HG03045 (cell line): ENCODE results near the gene SST.
"Not testable (repeated sequence)": the region's sequence is repeated elsewhere in the genome, so short reads cannot be mapped to it uniquely, and the experiment has no call there.

ENCODE experiments used
- ATAC-seq: cut with Tn5 transposase; IDR thresholded peaks from one replicate; pipeline ENCODE4 v1.9.1; 2021; ENCODE audit warnings: mild to moderate bottlenecking, moderate library complexity; ENCODE audit not compliant: unreplicated experiment

Gene SST

DNA sequence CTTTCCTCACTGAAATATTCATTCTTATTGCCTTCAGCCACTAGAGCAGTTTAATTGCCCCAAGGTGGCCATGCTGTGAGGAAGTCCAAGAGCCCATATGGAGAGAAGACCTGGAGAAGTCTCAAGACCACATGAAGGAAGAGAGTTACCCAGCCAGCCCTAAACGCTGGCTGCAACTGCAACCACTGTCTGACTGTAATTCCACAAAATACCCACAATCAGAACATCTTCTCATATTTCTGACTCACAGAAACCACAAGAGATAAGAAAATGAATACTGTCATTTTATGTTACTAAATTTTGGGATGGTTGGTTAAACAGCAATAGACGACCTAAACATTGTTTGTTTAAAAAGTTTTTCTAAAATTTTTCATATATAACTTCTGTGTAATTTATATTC lies 14.7 kb upstream of the SST start:
- ATAC-seq = no peak

DNA sequence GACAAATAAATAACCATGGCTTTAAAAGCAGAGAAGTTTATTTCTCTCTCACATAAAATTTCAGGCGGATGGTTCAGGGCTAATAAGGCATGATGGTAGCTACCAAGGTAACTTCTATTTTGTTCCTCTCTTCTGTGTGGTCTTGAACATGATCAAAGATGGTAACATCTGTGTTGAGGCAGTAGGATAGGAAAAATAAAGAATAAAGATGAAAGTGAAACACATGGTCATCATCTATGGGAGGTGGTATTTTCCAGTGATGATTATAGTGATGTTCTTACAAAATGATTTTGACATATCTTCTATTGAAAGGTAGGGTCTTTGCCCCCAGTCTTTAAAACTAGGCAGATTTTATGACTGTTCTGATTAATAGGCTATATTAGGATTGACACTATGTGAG lies 14.2 kb upstream of the SST start:
- no peak for ATAC-seq

DNA sequence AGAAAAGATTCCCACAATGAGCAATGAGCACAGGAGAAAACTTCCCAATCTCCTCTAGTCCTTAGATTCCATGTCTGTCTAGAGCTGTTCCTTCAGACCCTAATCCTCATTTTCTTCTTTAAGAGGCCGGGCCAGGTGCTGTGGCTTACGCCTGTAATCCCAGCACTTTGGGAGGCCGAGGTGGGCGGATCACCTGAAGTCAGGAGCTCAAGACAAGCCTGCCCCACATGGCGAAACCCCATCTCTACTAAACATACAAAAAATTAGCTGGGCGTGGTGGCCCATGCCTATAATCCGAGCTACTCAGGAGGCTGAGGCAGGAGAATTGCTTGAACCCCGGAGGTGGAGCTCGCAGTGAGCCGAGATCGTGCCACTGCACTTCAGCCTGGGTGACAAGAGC lies 11.6 kb upstream of the SST start:
- not testable (repeated sequence) for ATAC-seq

DNA sequence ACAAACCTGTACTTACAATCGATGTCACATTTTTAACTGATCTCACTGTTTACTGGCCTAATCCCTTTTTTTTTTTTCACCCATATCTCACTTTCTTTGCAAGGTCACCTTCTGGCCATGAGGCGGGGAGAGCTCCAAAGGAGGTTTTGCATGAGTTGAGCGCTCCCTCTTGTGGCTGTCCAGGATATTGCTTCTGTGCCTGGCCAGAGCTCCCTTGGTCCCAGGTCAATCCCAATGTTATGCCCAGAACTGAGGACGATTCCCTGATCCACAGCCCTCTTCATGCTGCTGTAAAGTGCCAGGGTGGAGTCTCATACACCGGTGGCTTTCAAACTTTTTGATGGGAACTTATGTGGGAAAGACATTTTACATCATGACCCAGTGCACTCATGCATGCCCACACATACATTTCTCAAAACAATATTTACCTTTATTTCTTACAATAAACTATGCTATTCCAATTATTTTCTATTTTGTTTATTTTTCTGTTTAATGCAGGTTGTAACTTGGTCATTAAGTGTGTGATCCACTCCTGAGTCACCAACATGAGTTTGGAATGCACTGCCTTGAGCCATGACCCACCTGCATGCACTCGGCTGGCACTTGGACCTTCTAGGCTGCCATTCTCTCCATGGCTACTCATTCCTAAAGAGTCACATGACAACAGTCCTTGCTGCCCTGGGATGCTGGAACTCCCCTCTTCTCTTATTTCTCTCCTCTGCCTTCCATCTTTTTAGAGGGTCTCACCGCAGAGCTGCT lies 9.6 kb upstream of the SST start:
- peak; percentile 83 for ATAC-seq

DNA sequence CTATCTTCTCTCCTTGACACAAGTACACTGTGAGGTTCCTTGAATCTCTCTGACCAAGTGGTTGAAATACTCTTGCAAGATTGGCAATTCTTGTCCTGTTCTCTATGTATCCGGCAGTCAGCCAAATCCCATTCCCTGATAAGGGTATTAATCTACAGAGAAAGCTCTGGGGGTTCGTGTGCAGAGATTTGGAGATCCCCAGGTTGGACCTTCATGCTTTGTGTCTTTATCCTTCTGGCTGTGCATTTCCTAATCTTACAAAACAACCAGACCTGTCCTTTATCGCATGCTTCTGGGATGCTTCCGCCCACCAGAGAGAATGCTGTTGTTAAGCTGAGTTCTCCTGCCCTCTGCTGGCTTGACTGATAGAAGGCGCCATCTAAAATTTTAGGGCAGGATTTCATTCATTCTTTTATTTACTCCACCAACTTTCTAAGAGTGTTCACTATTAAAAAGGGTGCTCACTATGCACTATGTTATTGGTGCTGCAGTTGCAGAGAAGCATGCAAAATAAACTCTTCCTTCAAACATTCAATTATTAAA lies 8.6 kb upstream of the SST start:
- ATAC-seq = no peak

DNA sequence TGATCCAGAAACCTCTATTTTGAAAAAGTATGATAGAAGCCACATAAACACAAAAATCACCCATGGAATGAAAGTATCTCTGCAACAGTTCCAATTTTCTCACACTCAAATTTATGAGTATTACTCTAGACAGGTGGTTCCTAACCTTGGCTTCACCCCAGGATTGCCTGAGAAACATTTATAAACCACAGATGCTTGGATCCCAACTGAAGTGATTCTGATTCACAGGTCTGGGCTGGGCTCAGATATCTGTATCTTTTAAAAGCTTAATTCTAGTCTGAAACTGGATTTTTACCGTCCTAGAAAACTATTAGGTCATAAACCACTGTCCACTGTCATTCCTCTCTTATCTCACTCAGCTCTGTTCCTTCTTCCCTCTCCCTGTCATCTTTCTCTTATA lies 7.4 kb upstream of the SST start:
- ATAC-seq = no peak

DNA sequence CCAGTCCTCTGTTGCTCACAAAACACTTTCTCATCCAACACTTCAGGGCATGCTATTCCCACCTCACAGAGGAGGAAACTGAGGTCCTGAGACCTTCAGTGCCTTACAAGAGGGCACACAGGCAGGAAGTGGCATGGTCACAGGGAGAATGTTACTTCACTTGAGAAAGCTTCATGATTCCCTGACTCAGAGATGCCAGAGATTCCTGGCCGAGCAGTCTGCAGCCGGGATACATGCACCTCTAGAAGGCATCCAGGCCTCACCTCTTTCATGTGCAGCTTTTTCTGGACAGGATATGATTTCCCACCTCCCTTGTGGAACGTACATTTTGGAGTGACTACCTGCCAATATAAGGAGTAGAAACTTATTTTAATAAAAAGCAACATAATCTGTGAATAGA lies 2.8 kb upstream of the SST start:
- ATAC-seq = no peak

DNA sequence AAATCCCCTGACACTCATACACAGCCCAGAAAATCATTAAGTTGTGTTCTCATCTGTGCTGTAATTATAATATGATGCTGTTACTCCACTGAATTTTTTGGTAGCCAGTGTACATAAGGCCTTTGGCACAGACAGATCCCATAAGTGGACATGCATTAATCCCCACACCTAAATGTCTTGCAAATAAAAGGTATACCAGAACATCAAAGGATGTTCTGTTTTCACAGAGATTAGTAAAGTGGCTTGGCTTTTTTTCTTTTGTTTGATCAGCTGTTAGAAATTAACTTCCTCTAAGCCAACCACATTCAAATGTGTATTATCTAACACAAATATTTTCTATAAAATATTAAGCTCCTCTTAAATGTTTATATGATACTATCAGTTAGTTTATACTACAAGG lies 2.7 kb downstream of the SST start:
- ATAC-seq = no peak

DNA sequence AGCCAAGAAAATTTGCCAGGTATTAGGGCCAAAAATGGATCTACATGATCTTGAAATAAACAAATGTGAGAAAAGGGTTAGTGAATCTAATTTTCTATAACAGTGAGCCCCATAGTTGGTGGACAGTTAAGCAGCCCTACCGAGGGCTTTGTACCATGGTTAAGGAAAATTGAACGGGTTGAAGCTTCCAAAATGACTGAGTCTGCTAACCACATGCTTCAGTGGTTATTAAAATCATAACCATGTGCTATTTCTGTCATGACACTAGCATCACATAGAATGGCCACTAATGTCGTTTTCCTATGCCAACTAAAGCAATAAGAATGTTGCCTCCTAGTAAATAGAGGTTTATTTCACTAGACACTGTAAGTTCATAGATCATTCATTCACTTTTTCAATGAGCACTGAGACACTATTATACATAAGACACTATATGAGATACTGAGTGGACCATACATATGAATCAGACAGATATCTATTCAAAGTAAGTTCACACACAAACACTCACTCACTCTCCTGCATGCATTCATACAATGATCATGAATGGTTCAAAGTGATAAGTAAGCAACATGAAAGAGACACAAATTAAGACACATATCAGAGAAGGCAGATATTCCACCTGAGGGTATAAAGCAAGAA lies 4.3 kb downstream of the SST start:
- no peak for ATAC-seq

DNA sequence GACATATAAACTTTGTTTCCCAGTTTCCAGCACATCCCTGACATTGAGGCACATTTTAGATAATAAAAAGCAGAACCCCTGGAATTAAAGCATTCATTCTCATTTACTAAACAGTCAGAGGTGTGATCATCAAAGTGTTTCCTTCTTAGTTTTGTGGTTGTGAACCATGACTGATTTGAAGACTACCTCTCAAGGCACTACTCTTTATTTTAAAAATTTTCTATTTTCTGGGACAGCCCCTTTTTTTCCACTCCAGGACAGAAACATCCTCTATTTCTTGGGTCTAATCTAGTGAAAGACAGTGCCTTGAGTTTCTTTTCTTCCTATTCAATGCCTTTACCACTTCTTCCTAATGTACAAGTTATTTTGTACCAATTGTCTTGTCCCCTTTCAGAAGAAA lies 5.2 kb downstream of the SST start:
- no peak for ATAC-seq

DNA sequence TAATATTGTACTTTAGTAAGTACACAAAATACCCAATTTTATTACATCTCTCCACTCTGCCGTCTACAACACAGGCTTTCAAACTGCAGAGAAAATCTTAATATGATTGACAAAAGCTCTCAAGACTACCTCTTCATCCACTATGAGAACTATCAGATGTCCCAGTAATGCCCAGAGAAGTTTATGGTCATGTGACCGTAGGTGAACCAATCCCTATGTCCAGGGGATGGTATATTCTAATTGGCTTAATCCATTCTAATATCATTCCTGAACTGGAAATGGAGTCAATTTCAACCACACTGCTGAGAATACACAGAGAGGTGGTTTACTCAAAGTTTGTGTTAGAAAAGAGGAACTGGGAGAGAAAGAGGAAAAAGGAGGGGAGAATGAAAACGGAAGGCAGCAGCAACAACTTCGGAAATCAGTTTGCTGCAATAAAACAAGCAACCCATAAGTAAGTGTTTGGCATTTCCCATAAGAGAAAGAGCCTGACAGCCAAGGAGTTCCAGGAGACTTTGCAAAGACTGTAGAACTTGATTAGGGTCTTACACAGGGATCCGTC lies 7.3 kb downstream of the SST start:
- no peak for ATAC-seq

DNA sequence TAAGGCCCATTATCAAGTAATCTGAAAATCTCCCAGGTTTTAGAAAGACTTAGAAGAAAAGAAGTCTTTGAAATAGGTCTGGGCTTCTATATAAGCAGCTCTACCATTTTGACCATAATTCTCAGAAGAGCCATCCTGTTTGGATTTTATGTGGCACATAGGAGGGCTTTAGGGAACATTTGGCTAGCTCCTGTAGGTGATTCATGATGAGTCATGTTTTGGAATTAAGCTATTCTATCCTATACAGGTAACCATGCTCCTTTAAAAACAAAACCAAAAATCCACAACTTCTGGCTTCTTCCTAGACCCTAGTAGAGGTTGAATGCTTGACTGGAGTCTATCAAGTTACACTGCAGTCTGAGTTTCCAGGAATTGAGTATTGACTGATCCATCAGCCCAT lies 8.9 kb downstream of the SST start:
- no peak for ATAC-seq

DNA sequence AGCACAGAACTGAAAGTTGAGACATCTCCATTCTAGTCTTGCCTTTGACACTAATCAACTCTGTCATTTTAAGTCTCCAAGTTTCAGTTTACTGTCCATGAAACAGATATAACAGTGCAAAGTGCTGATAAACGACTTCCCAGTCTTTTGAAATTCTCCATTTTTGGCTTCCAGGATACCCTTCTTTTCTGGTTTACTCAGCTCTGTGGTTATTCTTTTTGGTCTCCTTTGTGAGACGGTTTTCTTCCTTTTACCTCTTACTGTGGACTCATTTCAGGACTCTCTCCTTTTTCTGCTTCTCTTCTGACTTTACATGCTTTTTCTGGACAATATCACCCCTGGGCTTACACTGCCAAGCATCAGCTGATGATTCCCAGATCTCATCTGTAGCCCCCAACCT lies 18.9 kb downstream of the SST start:
- no peak for ATAC-seq

DNA sequence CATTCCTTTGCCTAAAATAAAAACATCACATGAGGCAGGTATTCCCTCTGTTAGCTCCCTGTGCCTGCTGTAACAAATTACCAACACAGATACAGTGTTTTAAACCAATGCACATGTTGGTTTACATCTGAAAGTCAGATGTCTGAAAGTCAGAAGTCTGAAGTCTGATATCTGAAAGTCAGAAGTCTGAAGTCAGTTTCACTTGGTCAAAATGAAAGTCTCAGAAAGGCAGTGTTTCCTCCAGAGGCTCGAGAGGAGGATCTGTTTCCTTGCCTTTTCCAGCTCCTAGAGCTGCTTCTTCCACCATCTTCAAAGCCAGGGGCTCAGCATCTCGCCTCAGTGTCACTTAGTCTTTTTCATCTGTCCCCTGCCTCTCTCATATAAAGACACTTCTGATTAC lies 22.0 kb downstream of the SST start:
- peak; percentile 73 for ATAC-seq

DNA sequence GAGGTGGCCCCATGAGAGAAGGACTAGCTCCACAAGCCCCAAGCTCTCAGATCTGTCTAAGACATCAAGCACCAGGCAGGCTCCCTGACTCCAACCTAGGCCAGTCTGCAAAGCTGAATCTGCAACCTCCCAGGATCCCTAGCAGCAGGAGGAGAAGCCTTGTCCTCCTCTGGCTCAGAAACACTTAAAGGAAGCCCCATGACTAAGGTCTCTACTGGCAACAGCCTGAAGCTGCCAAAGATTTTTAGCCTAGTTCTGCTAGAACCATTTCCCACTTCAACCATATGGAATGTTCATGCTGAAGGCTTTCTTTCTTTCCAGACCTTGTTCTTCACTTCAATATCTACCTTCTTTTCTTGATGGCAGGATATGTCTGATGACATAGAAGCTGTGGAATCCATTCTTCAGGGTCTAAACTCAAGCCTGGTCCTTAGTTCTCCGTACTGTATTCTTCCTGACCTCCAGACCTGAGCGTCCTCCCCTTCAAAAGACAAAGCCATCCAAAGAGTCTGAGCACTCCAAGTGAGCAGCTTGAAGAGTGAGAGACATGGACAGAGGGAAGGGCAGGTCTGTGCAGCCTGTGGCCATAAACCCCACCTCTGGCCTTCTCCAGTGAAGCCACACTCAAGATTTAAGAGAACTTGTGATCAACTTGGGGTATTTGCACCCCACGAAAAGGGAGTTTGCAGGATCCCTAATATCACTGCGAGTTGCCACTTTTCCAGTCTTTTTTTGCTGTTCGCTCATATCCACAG lies 23.1 kb downstream of the SST start:
- no peak for ATAC-seq

DNA sequence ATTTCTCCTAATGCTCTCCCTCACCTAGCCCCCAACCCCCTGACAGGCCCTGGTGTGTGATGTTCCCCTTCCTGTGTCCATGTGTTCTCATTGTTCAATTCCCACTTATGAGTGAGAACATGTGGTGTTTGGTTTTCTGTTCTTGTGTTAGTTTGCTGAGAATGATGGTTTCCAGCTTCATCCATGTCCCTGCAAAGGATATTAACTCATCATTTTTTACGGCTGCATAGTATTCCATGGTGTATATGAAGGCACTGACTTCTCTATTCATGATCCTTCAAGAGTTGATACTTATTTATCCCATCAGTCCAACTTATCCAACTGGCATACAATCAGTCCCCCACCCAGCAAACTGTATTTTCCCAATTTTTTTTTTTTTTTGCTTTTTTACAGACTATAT lies 24.8 kb downstream of the SST start:
- not testable (repeated sequence) for ATAC-seq

DNA sequence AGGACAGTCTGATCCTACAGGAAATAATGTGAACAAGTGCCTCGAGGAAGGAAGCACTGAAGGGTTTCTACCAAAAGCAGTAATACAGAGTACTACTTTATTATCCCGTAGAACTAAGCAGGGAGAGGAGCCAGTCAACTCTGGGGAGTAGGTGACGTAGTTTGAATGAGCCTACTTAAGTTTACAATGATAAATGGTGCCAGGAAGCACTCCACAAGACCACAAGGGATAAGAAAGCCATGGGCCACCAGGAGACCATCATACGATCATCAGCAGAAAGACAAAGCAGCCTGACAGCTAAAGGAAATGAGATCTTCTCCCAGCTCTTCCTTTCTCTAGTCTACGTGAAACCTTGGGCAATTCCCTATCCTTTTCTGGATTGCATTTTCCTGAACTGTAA lies 27.3 kb downstream of the SST start:
- no peak for ATAC-seq

DNA sequence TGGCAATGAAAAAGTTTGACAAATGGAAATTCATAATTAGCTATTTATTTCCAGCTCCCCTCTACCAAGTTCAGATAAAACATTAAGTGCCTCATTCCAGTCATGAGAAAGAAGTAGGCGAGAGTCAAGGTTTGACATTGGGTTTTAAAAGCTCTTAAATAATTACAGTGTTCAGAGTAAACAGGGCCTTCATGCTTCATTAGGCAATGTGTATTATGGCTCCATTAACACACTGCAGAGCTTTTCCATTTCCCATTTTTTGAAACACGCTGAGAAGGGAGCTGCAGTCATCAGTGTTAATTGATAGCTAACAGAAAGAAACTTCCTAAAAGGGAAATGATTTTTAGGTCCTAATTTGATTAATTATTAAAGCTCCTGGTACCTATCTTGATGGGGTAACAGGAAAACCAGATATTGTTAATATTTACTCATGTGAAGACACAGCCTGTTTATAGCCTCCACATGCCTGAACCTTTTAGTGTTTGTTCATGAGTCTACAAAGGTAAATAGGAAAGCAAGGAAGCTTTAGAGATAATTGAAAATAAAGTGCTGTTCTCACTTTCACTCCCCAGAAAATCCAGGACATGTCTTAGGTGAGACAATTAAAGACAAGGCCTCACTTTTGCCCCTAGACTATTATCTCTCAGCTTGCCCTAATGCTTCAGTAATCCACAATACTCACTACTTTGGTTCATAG lies 28.7 kb downstream of the SST start:
- ATAC-seq = no peak

DNA sequence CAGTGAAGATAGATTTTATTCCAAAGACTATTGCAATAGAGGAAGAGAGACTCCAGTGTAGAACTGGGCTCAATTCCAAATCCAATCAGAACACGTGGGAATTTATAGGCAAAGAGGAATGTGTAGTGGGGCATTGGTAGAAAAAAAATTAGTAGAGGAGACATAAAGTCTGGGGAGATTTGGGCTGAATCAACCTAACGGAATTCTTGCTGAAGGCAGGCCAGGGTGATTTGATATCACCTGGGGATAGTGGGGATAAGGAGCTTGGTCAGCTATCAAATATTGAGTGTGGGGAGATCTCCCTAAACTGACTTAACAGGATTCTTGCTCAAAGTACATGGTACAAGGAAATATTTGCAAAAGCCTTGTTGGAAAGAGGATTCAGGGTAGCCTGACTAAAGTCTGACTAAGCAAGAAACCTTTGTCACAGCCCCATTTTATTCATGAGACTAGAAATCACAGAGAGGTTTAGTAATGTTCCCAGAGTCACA lies 29.6 kb downstream of the SST start:
- no peak for ATAC-seq

DNA sequence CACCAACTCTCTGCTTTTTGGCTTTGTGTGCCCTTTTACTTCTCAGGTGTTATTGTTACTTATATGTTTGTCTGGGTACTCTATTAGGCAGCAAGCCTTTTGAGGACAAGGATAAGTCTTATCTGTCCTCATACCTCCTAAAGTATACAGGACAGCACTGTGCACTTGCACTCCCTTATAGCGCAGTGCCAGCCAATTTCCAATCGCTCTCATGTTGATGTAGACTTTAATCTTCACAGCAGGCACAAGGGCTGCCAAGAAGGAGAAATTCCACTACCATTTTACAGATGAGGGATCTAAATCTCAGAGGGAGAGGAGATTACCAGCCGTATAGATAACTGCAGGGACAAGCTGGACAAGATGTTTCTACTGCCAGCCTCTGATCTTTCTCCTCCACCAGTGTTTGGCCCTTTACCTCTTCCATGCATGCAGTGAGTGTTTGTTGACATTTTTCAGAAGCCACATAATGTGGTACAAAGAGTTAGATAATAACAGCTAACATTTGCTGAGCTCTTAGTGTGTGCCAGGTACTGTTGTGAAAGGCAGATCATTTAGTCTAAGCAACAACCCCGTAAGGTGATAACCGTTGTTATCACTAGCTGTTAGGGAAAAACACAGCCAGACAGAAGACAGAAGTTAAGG lies 30.1 kb downstream of the SST start:
- ATAC-seq = no peak
